Urinary bladder (tissue), 4 donors: ENCODE data around the gene FKBP8. TPM values are rescaled to one million over a fixed set of nuclear protein-coding genes. Genes with fewer than 3 reads are reported as not detected.

Experiments used
- DNase-seq: peaks from one replicate; pipeline ENCODE4 v3.0.0-alpha.2; 2015; ENCODE audit errors: extremely low spot score
- H3K27ac ChIP-seq: one replicate; pipeline ENCODE4 v1.5.1; 2013; ENCODE audit warnings: low read depth, mild to moderate bottlenecking, moderate library complexity
- H3K36me3 ChIP-seq: one replicate; pipeline ENCODE4 v1.6.1; 2013; ENCODE audit warnings: mild to moderate bottlenecking, moderate library complexity; ENCODE audit not compliant: insufficient read depth
- H3K4me1 ChIP-seq: one replicate; pipeline ENCODE4 v1.6.1; 2013; ENCODE audit warnings: mild to moderate bottlenecking, moderate library complexity; ENCODE audit not compliant: insufficient read depth
- H3K4me3 ChIP-seq: one replicate; pipeline ENCODE4 v1.5.1; 2013; ENCODE audit warnings: low read depth, low read length
- WGBS: extraction: QIAGEN DNeasy Blood & Tissue Kit; methylation state at CpG from one replicate; pipeline ENCODE4 v1.1.7; 2013; 5-methylcytosine and 5-hydroxymethylcytosine counted together
- polyA plus RNA-seq: library from polyadenylated mRNA; stranded (reverse); fragments of 200-250 nt; gene quantifications from one replicate; pipeline ENCODE4 v1.2.3, GENCODE V29; 2013
- total RNA-seq: library from RNA; depleted of rRNA; stranded (reverse); fragments of >200 nt; gene quantifications from one replicate; pipeline ENCODE4 v1.2.3, GENCODE V29; 2014
- donor health status: healthy with polysubstance abuse.
- donor health status: healthy.

The FKBP8 gene
- total and polyA plus RNA-seq, 2 donors = 71.3 to 317 TPM

DNA sequence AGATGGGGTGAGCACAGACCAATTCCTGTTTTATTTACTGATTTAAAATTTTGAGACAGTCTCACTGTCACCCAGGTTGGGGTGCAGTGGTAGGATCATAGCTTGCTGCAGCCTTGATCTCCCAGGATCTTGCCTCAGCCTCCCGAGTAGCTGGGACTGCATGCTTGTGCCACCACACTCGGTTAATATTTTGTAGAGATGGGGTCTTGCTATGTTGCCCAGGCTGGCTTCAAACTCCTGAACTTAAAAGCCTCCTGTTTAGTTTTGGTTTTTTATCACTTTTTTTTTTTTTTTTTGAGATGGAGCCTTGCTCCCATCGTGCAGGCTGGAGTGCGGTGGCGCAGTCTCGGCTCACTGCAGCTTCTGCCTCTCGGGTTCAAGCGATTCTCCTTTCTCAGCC is 33.0 kb upstream of the FKBP8 start:
- Histone ChIP-seq H3K36me3 (no peaks in the 10 kb centered on the region), H3K4me3 (no peak overlapping the region), H3K27ac (no peak overlapping the region), H3K4me1 (peaks cover 5% of the 10 kb centered on the region)
- WGBS = 83% methylated on average over 8 of the region's 8 CpGs
- no peak for DNase-seq

- WGBS = 93% methylated on average over 18 of the region's 18 CpGs
- peaks cover 5% of the 10 kb centered on the region for H3K4me1 ChIP-seq
- no peak overlapping the region for H3K4me3 ChIP-seq
- no peaks in the 10 kb centered on the region for H3K36me3 ChIP-seq
- DNase-seq = no peak
- no peak overlapping the region for H3K27ac ChIP-seq
Measured at GRCh38 chr19:18574691-18575291, 31.4 kb upstream of the FKBP8 start.

- Histone ChIP-seq H3K27ac (peak within 1 kb of the TSS; percentile 96), H3K36me3 (peaks cover 4% of the 10 kb centered on the region), H3K4me3 (peak within 1 kb of the TSS; percentile 90), H3K4me1 (peaks cover 5% of the 10 kb centered on the region)
- DNase-seq = peak; percentile 89
- WGBS = under 1% methylated on average over 75 of the region's 75 CpGs
Measured at GRCh38 chr19:18571564-18572344, 28.4 kb upstream of the FKBP8 start, which contains the start of gene UBA52. Gene UBA52 (plus strand): TSS chr19:18571857. CDS start chr19:18573301, 1,444 bp downstream.

DNA sequence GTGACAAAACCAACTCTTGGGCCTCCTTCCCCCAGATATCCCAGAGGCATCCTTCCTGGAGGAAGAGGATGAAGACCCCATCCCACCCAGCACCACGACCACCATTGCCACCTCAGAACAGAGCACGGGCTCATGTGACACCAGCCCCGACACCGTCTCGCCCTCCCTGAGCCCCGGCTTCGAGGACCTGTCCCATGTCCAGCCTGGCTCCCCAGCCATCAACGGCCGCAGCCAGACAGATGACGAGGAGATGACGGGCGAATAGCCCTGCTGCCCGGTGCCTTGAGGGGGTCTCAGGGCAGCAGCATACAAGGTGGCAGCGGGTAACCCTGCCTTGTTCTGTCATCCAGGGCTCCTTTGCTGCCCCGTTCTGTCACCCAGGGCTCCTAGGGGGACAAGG is 25.0 kb upstream of the FKBP8 start:
- no peak for DNase-seq

DNA sequence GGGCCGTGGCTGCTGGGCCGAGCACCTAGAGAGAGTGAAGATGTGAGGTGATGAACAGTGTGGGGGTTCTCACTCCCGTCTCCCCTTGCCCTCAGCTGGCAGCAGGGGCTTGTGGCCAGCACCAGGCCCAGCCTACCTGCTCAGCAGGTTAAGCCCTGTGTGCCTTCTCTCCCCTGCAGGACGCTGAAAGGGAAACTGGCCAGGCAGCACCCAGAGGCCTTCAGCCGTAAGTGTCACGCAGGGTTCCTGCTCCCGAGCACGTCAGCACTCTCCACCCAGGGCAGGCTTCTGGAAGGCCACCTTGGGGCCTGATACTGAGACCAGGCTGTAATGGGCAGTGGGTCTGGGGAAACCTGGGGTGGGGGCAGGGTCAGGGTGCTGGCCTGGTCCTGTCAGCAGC is 23.6 kb upstream of the FKBP8 start:
- Histone ChIP-seq H3K27ac (no peak overlapping the region), H3K4me3 (no peak overlapping the region), H3K4me1 (no peaks in the 10 kb centered on the region), H3K36me3 (peaks cover 4% of the 10 kb centered on the region)
- DNase-seq = no peak
- 91% methylated on average over 8 of the region's 8 CpGs for WGBS

More for the DNA sequence above, 25.0 kb upstream of the FKBP8 start:
- Histone ChIP-seq H3K4me3 (no peak overlapping the region), H3K36me3 (peaks cover 4% of the 10 kb centered on the region), H3K4me1 (peaks cover 5% of the 10 kb centered on the region), H3K27ac (no peak overlapping the region)
- WGBS = 92% methylated on average over 15 of the region's 15 CpGs

DNA sequence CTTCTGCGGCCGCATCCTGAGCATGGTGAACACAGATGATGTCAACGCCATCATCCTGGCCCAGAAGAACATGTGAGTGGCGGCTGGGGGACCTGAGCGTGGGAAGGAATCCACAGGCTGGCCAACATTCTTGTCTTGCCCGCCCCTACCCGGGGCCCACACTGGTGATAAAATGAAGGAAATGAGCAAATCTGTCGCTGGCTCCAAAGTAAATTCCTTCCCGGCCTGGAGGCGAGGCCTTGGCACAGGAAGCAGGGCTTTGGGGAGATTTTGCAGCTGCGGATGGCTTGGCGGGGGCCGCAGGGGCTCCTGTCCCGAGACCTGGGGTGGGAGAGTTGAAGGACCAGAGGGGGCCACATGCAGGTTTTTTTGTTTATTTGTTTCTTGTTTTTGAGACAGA is 18.7 kb upstream of the FKBP8 start:
- WGBS = 44% methylated on average over 14 of the region's 14 CpGs
- Histone ChIP-seq H3K4me3 (no peak overlapping the region), H3K4me1 (no peaks in the 10 kb centered on the region), H3K36me3 (no peaks in the 10 kb centered on the region), H3K27ac (peak overlapping the region; percentile 44)
- DNase-seq = no peak

DNA sequence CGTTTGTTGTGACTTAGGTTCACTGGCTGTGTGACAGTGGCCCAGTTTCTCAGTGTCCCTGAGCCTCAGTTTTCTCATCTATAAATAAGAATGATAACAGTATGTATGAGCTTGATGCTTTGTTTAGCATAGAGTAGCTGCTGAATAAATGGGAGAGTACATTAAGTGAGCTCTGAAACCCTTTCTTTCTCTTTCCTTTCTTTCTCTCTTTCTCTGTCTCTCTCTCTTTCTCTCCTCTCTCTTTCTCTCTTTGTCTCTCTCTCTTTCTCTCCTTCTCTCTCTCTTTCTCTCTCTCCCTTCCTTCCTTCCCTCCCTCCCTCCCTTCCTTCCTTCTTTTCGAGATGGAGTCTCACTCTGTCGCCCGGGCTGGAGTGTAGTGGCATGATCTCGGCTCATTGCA is 16.3 kb upstream of the FKBP8 start:
- no peaks in the 10 kb centered on the region for H3K4me1 ChIP-seq
- H3K4me3 ChIP-seq = no peak overlapping the region
- H3K36me3 ChIP-seq = no peaks in the 10 kb centered on the region
- WGBS = 61% methylated on average over 5 of the region's 5 CpGs
- H3K27ac ChIP-seq = no peak overlapping the region
- DNase-seq = no peak

GRCh38 chr19:18558604-18559003 is 15.2 kb upstream of the FKBP8 start:
- peak overlapping the region; percentile 95 for H3K4me3 ChIP-seq
- H3K36me3 ChIP-seq = no peaks in the 10 kb centered on the region
- DNase-seq = no peak
- no peak overlapping the region for H3K27ac ChIP-seq
- WGBS = 64% methylated on average over 3 of the region's 3 CpGs
- no peaks in the 10 kb centered on the region for H3K4me1 ChIP-seq

GRCh38 chr19:18558202-18558555 is 14.8 kb upstream of the FKBP8 start:
- no peak for DNase-seq
- peak overlapping the region; percentile 94 for H3K27ac ChIP-seq
- no peaks in the 10 kb centered on the region for H3K36me3 ChIP-seq
- H3K4me1 ChIP-seq = no peaks in the 10 kb centered on the region
- H3K4me3 ChIP-seq = peak overlapping the region; percentile 95
- whole genome bisulfite sequencing = 4% methylated on average over 11 of the region's 11 CpGs

DNA sequence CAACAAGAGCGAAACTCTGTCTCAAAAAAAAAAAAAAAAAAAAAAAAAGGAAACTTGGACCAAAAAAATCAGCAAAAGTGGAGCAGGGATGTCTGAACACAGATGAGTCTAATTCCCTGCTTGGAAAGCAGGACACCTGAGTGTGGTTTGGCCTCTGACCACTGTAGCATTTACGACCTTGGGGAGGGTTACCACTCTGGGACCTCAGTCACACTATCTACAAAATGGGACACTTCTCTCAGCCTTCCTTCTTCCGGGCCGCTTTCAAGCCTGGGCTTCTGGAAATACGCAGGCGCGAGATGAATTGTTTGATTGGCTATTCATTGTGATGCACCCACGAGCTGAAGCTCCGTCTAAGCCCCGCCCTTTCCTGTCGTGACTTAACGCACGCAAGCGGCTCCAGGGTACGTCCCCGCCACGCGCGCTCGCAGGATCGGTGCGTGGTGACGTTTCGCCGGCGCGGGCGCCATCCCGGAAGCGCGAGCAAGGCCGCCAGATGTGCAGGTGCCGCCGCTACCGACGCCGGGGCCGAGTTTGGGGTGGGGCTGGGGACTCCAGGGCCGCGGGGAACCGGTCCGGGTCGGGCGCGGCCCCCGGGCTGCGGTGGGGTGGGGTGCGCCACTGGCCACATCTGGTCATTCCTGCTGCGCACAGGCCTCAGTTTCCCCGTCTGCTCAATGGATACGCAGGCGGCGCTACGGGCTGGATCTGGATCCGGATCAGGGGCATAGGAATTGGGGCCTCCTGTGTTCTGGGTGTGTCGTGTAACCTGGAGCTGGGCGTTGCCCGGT is 14.2 kb upstream of the FKBP8 start, which contains the start of gene KXD1:
TSS of gene KXD1 (plus strand) at position 460 of the 791 bp plus-strand sequence. CDS start 4,187 bp downstream, outside the sequence.
- peak within 1 kb of the TSS; percentile 94 for H3K27ac ChIP-seq
- no peaks in the 10 kb centered on the region for H3K36me3 ChIP-seq
- H3K4me3 ChIP-seq = peak within 1 kb of the TSS; percentile 95
- WGBS = under 1% methylated on average over 58 of the region's 58 CpGs
- no peaks in the 10 kb centered on the region for H3K4me1 ChIP-seq
- peak; percentile 95 for DNase-seq

- no peak overlapping the region for H3K4me3 ChIP-seq
- H3K27ac ChIP-seq = no peak overlapping the region
- DNase-seq = no peak
- WGBS = 40% methylated on average over 6 of the region's 6 CpGs
- no peaks in the 10 kb centered on the region for H3K4me1 ChIP-seq
- H3K36me3 ChIP-seq = no peaks in the 10 kb centered on the region
Measured at GRCh38 chr19:18551631-18552030, 8.3 kb upstream of the FKBP8 start.

GRCh38 chr19:18543814-18544475 is 572 bp upstream of the FKBP8 start:
- 9% methylated on average over 12 of the region's 12 CpGs for WGBS
- DNase-seq = no peak

More at GRCh38 chr19:18543814-18544475, 572 bp upstream of the FKBP8 start:
- H3K4me1 ChIP-seq = peaks cover 1% of the 10 kb centered on the region
- peak overlapping the region; percentile 98 for H3K4me3 ChIP-seq
- H3K36me3 ChIP-seq = no peaks in the 10 kb centered on the region
- no peak overlapping the region for H3K27ac ChIP-seq
